B cell (primary cell): ENCODE results near the gene NEAT1. TPM values are rescaled to one million over a fixed set of nuclear protein-coding genes. Genes with fewer than 3 reads are reported as not detected.

Experiments
- ATAC-seq: fragments of 200-7000 bp; cut with Tn5 transposase; one replicate; pipeline ENCODE4 v1.10.0; 2021; ENCODE audit warnings: low read depth, mild to moderate bottlenecking, moderate number of reproducible peaks, moderate library complexity
- CTCF ChIA-PET: fragments of 350-600 bp; sonication (Branson Sonifier 250); formaldehyde crosslinking; loops from one replicate; lab custom pipeline; 2021; ENCODE audit warnings: antibody characterized with exemption, inconsistent platforms; lab: Charles Lee
- POLR2A ChIA-PET: fragments of 350-600 bp; sonication (Branson Sonifier 250); formaldehyde crosslinking; loops from one replicate; lab custom pipeline; 2021; ENCODE audit warnings: antibody characterized with exemption; lab: Charles Lee
- DNase-seq: peaks from one replicate; pipeline ENCODE4 v3.0.0; 2013
- H2AFZ ChIP-seq: 2 replicates; pipeline ENCODE4 v1.6.1; 2012; ENCODE audit warnings: mild to moderate bottlenecking, low read depth, low read length; ENCODE audit not compliant: insufficient read depth, poor library complexity, severe bottlenecking
- H3K27ac ChIP-seq, 2 donors: 1 replicate in 1 of 2; 2 replicates in 1 of 2; pipeline ENCODE4 v1.5.1; 2012 to 2013; ENCODE audit warnings: low read length in 2 of 2, mild to moderate bottlenecking in 2 of 2, moderate library complexity in 1 of 2
- H3K27me3 ChIP-seq, 4 experiments: fragments of 200-600 bp in 1 of 4; sonication (generic) in 1 of 4; replicated peaks in 1 of 4; 1 replicate in 2 of 4; 2 replicates in 2 of 4; pipeline versions ENCODE4 v1.6.1 to v1.7.0; 2013 to 2016; ENCODE audit warnings: low read length in 3 of 4, mild to moderate bottlenecking in 2 of 4, mixed read lengths in 1 of 4, moderate library complexity in 1 of 4; ENCODE audit not compliant: insufficient read depth in 4 of 4, control insufficient read depth in 3 of 4; ENCODE audit errors: control extremely low read depth in 1 of 4
- H3K36me3 ChIP-seq, 2 experiments: replicated peaks in 1 of 2; 1 replicate in 1 of 2; 2 replicates in 1 of 2; pipeline versions ENCODE4 v1.6.1 to v1.7.1; 2013; ENCODE audit warnings: low read length in 1 of 2; ENCODE audit not compliant: insufficient read depth in 2 of 2, control insufficient read depth in 1 of 2; ENCODE audit errors: control extremely low read depth in 1 of 2, extremely low read depth in 1 of 2
- H3K4me1 ChIP-seq, 2 donors: fragments of 200-600 bp in 1 of 2; sonication (generic) in 1 of 2; 1 replicate in 1 of 2; 2 replicates in 1 of 2; pipeline versions ENCODE4 v1.5.1 to v1.6.1; 2013 to 2017; ENCODE audit warnings: low read length in 2 of 2; ENCODE audit not compliant: control insufficient read depth in 2 of 2, insufficient read depth in 2 of 2
- H3K4me2 ChIP-seq: replicated peaks from 2 replicates; pipeline ENCODE3; 2012; ENCODE audit warnings: mild to moderate bottlenecking, low read depth, low read length; ENCODE audit not compliant: poor library complexity, severe bottlenecking
- H3K4me3 ChIP-seq, 5 experiments: fragments of 200-600 bp in 1 of 5; sonication (generic) in 1 of 5; 1 replicate in 3 of 5; 2 replicates in 2 of 5; pipeline versions ENCODE4 v1.5.1 to v1.7.0; 2011 to 2016; ENCODE audit warnings: low read length in 4 of 5, mild to moderate bottlenecking in 4 of 5, low read depth in 2 of 5, control low read depth in 1 of 5, moderate library complexity in 1 of 5; ENCODE audit not compliant: insufficient read depth in 1 of 5; ENCODE audit errors: control extremely low read depth in 1 of 5, extremely low read depth in 1 of 5
- H3K79me2 ChIP-seq: fragments of 200-600 bp; sonication (generic); one replicate; pipeline ENCODE4 v1.6.0; 2016; ENCODE audit warnings: low read length; ENCODE audit not compliant: control insufficient read depth, insufficient read depth
- H3K9ac ChIP-seq: fragments of 200-600 bp; sonication (generic); 2 replicates; pipeline ENCODE4 v1.6.1; 2017; ENCODE audit warnings: mild to moderate bottlenecking, low read length, moderate library complexity
- H3K9me3 ChIP-seq, 3 donors: one replicate each; pipeline versions ENCODE4 v1.6.1 to v1.7.1; 2013; ENCODE audit warnings: low read length in 2 of 3; ENCODE audit not compliant: control insufficient read depth in 2 of 3, insufficient read depth in 1 of 3; ENCODE audit errors: control extremely low read depth in 1 of 3
- H4K20me1 ChIP-seq: 2 replicates; pipeline ENCODE4 v1.6.0; 2012; ENCODE audit warnings: mild to moderate bottlenecking, low read length; ENCODE audit not compliant: insufficient read depth, control insufficient read depth, poor library complexity, severe bottlenecking
- H3K27ac Mint-ChIP-seq: one replicate; pipeline ENCODE4 v1.8.0; 2021; ENCODE audit warnings: mixed read lengths
- H3K27me3 Mint-ChIP-seq: one replicate; pipeline ENCODE4 v1.8.0; 2021; ENCODE audit warnings: mixed read lengths
- H3K4me1 Mint-ChIP-seq: one replicate; pipeline ENCODE4 v1.8.0; 2021; ENCODE audit warnings: mixed read lengths
- H3K4me3 Mint-ChIP-seq: one replicate; pipeline ENCODE4 v1.8.0; 2021; ENCODE audit warnings: mixed read lengths
- H3K9me3 Mint-ChIP-seq: one replicate; pipeline ENCODE4 v1.8.0; 2022; ENCODE audit warnings: mixed read lengths; ENCODE audit not compliant: insufficient read depth
- CTCF ChIP-seq: fragments of 200-600 bp; IDR thresholded peaks from one replicate; pipeline ENCODE4 v1.8.0; 2022; ENCODE audit warnings: antibody characterized with exemption, mild to moderate bottlenecking
- EZH2 ChIP-seq: IDR thresholded peaks from 2 replicates; pipeline ENCODE4 v1.6.1; 2012; ENCODE audit warnings: borderline replicate concordance, low read depth, mild to moderate bottlenecking, moderate library complexity, low read length; ENCODE audit not compliant: insufficient read depth, poor library complexity, severe bottlenecking
- WGBS: methylation state at CpG from one replicate; pipeline ENCODE4 v1.1.5; 2013; ENCODE audit warnings: missing lambda C conversion rate; ENCODE audit not compliant: insufficient coverage; 5-methylcytosine and 5-hydroxymethylcytosine counted together
- intact Hi-C: fragments of 100-400 bp; cut with micrococcal nuclease; formaldehyde crosslinking; loops from one replicate; pipeline ENCODE4 v1.10.0; 2022
- polyA plus RNA-seq: library from polyadenylated mRNA; depleted of rRNA; stranded (reverse); fragments of >200 nt; gene quantifications from 2 replicates; pipeline ENCODE4 v1.2.3, GENCODE V29; 2012
- total RNA-seq, 2 donors: library from RNA; stranded (reverse); fragments of 120-200 nt in 1 of 2; gene quantifications; 1 replicate in 1 of 2; 2 replicates in 1 of 2; pipeline versions ENCODE4 v1.2.3 to v1.2.4, GENCODE V29; 2013 to 2022

NEAT1 gene
- total and polyA plus RNA-seq, 2 donors (not counting 1 experiment from before 2014, with no cell fraction given): 66.7 to 1,642 TPM

DNA sequence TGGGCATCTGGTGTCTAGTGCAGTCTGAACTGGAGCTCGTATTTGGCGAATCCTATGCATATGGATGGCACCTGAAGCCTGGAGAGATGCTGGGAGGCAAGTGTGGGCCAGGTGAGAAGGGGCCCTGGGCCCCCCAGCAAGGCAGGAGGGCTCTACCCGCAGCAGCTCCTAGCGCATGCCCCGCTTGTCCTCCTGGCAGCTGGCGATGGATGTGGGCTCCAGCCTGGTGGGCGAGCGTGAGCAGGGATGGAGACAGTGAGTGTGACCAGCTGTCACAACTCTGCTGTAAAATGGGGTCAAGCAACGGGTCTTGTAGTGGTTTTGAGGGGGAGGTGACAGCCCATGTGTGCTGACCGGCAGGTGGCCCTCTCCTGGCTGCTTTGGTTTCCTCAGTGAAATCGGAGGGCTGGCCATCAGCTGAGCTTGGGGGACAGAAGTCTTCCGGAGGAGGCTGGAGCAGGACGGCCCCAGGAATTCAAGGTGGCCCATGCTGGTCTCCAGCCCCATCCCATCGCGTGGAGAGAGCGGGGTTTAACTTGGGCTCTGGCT is 24.2 kb upstream of the NEAT1 start:
- Mint-ChIP-seq H3K9me3 (no peaks in the 10 kb centered on the region), H3K4me3 (no peak overlapping the region), H3K4me1 (peaks cover 6% of the 10 kb centered on the region), H3K27me3 (no peaks in the 10 kb centered on the region), H3K27ac (no peak overlapping the region)
- no peak overlapping the region for H2AFZ ChIP-seq
- intact Hi-C loops: no loop called here
- DNase-seq (no peak), ATAC-seq (no peak)
- ChIA-PET CTCF (interaction anchor here (1.1 kb wide), 1 partner anchor 16 kb away, joined by 4 read pairs; no protein-coding TSS in a partner anchor), POLR2A (interaction anchor here (0.6 kb wide), 1 partner anchor 9 kb away, joined by 3 read pairs; no protein-coding TSS in a partner anchor)
- H3K4me2 ChIP-seq: no peak overlapping the region
- H4K20me1 ChIP-seq: peaks cover 2% of the 10 kb centered on the region
- TF ChIP-seq EZH2 (no peak), CTCF (no peak)
- no peaks in the 10 kb centered on the region for H3K9me3 ChIP-seq
- H3K36me3 ChIP-seq: peaks cover 0 to 66% of the 10 kb centered on the region in 2 experiments
- WGBS: 91% methylated on average over 12 of the region's 16 CpGs
- no peak overlapping the region for H3K9ac ChIP-seq
- peaks cover 17% of the 10 kb centered on the region for H3K79me2 ChIP-seq
- no peak overlapping the region for H3K27ac ChIP-seq
- no peaks in the 10 kb centered on the region for H3K27me3 ChIP-seq
- H3K4me3 ChIP-seq: no peak overlapping the region
- H3K4me1 ChIP-seq: peaks cover 4 to 8% of the 10 kb centered on the region in 2 donors

GRCh38 chr11:65399249-65399648 is 23.3 kb upstream of the NEAT1 start:
- peaks cover 12 to 16% of the 10 kb centered on the region in 2 donors for H3K4me1 ChIP-seq
- WGBS: 98% methylated on average over 13 of the region's 13 CpGs
- H3K4me2 ChIP-seq: no peak overlapping the region
- ChIA-PET CTCF (interaction anchor here (1.1 kb wide), 1 partner anchor 17 kb away, joined by 4 read pairs; no protein-coding TSS in a partner anchor), POLR2A (no interaction called here)
- Mint-ChIP-seq H3K27me3 (no peaks in the 10 kb centered on the region), H3K27ac (peak overlapping the region; percentile 50), H3K9me3 (no peaks in the 10 kb centered on the region), H3K4me3 (no peak overlapping the region), H3K4me1 (peaks cover 14% of the 10 kb centered on the region)
- no peaks in the 10 kb centered on the region for H3K9me3 ChIP-seq
- H3K27ac ChIP-seq: no peak overlapping the region
- no peak overlapping the region for H2AFZ ChIP-seq
- intact Hi-C loops: no loop called here
- ATAC-seq: no peak
- no peaks in the 10 kb centered on the region for H4K20me1 ChIP-seq
- H3K79me2 ChIP-seq: peaks cover 14% of the 10 kb centered on the region
- H3K27me3 ChIP-seq: no peaks in the 10 kb centered on the region
- no peak overlapping the region for H3K9ac ChIP-seq
- no peak for DNase-seq
- peaks cover 0 to 58% of the 10 kb centered on the region in 2 experiments for H3K36me3 ChIP-seq
- TF ChIP-seq CTCF (no peak), EZH2 (no peak)
- H3K4me3 ChIP-seq: no peak overlapping the region
